NCI-H1105 (cell line): ENCODE results near the gene SULT1B1.

ENCODE experiments used
- DNase-seq: peaks from one replicate; lab custom pipeline; 2025; lab: John Stamatoyannopoulos, UW

SULT1B1 gene

DNA sequence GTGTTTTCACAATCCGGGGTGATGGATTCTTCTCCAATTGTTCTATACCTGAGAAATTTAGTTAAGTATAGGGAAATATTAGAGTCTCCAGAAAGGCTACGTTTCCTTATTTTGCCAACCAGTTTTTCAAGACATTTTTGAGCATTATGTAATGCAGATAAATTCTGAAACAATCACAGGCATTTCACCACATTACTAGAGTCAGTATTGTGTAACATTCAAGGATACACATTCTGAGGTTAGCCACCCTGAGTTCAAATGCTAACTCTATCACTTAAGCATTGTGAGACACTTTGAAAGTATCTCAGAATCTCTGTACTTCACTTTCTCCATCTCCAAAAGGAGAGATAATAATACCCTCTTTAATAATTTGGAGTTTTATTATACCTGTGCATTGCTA, 10.6 kb downstream of the SULT1B1 start:
- no peak for DNase-seq

DNA sequence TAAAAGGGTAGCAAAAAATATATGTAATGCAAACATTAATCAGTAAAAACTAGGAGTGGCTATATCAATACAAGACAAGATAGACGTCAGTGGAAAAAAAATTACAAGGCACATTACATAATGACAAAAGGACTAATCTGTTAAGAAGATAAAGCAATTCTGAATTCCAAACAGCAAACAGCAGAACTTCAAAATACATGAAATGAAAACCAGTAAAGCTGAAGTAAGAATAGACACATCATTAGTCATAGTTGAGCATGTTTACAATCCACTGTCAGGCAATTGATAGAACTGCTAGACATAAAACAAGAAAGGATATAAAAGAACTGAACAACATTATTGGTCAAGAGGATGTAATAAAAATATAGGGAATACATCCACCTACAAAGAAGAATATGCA, 12.2 kb downstream of the SULT1B1 start:
- DNase-seq: no peak

DNA sequence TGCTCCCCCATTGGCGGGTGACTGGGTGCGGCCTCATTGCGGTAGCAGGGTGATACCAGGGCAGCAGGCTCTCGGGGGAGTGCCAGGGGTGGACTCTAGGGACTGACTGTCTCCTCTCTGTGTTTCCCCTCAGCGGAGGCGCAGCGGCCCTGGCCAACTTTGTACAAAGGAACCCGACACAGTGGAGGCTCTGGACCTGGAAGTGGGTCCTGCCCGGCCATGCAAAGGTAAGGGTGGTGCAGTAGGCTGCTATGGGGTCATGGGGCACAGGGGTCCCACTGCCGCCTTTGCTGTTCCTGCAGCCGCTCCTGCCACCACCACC, 16.3 kb downstream of the SULT1B1 start:
- no peak for DNase-seq

DNA sequence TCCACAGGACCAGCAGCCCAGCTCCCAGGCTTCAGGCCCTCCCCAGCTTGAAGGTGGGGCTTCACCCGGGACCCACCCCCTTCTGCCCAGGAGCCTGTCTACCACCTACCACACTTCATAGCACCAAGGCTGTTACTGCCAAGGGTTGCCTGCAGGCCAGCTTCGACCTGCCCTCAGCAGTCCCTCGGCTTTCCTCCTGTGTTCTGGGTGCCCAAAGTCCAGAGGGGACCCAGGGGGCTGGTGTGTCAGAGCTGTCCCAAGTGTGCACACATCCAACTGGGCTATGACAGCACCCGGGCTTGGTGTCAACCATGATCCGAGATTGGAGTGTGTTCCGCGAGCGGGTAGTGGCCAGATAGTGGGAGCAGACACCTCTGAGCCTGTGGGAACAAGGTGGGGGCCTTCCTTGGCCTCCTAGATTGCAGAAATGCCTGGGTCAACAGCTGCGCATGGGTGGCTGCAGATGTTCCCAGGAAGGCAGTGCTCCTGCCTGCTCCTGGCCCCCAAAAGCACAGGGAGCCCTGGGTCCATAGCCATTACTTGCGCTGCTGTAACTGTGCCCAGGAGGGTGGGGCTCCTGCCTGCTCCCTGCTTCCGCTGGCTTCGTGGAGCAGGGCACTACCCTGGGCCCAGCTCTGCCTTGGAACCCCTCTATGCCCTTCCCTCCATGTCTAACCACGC, 16.8 kb downstream of the SULT1B1 start:
- no peak for DNase-seq

DNA sequence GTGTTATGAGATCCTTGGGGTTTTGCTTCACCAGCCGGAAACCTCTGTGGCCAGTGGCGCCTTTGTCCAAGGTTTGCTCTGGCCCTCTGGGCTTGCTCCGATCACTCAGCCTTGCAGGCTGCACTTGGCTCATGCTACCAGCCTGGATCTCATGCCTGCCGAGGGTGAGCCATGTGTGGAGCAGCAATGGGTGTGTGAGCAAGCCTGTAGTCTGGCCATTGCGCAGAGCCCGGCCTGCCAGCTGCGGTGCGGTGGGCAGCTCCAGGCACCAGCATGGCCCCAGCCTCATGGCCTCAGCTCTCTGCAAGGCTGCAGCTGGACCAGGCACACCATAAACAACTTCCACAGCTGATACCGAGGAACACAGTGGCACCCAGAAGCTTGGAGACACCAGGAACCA, 17.8 kb downstream of the SULT1B1 start:
- no peak for DNase-seq

DNA sequence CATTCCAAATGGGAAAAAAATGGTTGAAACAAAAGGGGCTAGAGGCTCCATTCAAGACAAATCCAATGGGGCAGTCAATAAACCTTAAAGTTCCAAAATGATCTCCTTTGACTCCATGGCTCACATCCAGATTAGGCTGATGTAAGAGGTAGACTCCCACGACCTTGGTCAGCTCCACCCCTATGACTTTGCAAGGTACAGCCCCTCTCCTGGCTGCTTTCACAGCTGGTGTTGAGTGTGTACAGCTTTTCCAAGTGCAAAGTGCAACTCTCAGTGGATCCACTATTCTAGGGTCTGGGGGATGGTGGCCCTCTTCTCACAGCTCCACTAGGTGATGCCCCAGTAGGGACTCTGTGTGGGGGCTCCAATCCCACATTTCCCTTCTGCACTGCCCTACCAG, 21.5 kb downstream of the SULT1B1 start:
- no peak for DNase-seq

DNA sequence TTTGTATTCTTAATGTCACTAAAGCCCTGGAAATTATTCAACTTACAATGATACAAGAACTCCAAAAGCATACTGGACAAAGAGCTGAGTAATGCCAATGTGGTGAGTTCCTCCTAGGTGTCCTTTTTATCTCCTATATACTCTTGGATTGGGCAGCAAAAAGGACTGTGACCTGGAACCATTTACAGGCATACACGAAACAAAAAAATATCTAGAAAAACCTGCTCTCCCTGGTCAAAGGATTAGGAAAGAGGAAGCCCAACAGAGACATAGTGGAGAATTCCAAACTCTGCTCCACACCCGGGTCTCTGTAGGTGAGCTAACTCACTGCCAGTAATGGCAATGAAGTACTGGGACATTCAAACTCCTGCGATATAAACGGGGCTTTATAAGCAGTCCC, 25.3 kb downstream of the SULT1B1 start:
- DNase-seq: no peak

DNA sequence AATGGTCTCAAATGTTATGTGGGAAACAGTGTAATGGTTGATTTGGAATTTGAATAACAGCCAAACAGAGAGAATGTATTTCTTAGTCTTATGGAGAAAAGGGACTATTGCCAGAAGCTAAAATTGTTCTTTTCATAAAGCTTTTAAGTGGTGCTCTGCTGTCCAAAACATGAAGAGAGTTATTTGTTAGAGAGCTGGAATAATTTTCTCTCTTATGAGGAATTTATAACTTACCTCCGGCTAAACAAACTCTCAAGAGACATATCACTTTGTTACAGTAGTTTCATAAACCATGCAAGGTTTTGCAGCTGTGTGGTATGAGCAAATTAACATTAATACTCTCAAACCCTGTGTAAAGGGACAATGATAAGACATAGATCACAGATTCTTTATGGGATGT, 28.6 kb downstream of the SULT1B1 start:
- no peak for DNase-seq

DNA sequence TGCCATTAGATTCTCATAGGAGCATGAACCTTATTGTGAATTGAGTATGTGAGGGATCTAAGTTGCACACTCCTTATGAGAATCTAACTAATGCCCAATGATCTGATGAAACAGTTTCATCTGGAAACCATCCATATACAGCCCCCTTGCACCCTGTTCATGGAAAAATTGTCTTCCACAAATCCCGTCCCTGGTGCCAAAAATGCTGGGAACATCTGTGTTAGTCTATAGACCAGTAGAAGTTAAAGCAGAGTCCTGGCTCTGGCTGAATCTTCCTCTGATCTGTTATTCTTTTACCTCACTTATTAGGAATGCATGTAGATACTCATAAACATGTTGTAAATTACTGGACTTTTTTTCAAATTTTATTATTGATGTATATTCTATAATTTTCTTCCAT, 29.2 kb downstream of the SULT1B1 start:
- DNase-seq: no peak

DNA sequence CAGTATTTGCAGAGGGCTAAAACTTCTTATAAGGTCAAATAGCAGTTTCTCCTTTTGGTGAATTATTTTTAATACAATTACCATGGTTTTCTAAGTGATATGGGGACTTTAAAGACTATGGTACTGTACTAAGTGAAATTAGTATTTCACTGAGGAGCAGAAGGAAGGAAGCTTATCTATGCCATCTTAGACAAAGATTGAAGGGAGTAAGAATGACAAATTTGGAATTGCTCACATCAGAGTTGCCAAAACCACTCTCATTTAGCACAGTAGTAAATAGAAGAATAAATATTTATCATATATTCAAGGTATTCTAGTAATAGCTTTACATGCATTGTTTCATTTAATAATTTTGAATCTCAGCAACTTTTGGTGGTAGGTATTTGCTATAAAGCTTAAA, 30.4 kb downstream of the SULT1B1 start:
- DNase-seq: no peak

DNA sequence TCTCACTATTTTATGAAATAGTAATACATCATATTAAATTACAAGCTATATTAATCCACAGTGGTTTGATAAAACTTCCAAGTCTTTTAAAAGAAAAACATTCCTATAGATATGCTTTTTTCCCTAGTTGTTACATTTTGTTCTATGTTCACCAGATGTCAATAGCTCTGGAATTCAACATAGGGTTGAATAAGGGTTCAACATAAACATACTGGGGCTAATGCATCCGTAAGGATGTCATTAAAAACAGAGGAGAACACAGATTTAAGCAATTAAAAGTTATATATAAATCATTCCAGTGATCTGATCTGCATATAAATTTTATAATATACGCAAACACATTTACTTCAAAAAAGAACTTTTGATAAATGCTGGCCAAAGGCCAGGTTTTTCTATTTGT, 32.5 kb downstream of the SULT1B1 start:
- DNase-seq: no peak

DNA sequence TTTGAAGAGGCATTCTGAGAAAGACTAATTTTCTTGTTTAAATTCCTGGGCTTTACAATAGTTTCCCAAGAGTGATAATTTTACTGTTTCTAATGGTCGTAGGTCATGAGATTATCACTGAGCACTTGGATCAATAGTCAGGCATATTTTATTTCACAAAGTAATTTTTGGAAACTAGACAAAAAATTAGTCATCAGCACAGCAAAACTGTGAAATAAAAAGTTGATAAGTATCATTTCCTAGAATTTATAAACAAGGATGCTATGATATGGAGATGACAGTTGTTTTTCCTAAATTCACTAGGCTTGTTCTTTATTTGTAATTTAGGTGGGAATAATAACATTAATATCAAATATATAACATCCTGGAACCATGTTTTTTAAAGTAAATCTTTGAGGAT, 33.0 kb downstream of the SULT1B1 start:
- no peak for DNase-seq

DNA sequence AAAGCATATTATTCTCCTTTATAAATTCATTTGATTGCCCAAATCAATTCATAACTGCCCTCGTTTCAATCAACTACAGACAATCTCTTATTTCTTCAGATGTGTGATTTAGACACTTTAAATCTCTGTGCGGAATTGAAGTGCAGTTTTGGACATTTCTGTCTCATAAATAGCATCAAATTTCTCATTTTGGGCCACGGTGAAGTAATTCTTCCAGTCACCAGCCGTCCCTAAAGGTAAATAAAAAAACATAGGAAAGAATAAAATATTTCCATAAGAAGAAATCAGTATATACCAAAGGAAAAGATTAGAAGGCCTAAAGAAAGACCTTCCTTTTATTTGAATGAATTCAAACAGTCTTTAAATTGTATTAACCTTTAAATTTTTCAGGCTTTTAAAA, 33.4 kb downstream of the SULT1B1 start:
- no peak for DNase-seq

DNA sequence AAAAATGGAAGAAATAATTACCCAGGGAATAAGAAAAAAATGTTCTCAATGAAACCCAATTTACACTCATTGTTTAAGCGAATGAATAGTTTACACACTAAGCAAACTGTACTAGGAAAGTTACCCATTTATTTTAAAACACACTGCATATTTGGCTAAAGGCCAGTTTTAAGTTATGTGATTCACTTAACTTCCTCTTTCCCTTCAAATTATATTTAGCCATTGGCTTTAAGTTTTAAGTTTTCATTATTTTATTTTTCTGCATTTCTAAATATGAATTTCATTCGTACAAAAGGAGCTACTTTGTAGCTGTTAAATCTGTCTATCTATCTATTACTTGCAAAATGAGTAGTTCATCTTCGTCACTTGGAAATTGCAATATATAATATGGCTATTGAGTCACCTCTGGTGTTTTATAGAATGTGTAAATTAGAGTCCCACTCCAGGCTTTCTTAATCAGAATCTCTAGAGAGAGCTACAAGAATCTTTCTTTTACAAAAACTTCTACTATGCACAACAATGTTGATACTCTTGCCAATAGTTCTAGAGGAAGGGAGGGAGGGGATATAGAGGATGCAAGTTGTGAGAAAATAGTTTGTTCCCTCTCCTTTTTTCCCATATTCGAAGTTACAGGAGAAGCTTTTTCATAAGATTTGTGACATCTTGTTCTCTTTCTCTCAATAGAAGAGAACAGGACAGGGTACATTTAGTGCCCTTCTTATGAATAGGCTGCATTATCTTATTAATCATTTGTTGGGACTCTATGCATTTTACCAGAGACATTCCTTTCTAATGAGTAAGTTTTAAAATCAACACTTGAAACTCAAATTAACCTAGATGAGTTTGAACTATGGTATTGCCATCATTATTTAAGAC, 41.8 kb downstream of the SULT1B1 start:
- DNase-seq: no peak

DNA sequence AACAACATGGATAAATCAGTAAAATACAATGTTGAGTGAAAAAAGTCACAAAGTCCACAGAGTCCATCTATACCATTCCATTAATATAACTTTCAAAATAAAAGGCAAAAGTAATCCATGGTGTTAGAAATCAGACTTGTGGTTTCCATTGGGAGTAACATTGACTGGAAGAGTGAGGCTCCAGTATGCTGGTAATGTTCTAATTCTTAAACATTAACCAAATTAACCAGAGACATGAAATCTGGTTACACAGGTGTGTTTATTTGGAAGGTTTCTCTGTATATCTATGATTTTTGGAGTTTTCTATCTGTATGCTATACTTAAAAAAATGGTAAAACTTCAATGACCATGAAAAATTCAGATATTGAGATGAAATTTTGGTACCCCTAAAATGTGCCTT, 42.6 kb downstream of the SULT1B1 start:
- DNase-seq: no peak

DNA sequence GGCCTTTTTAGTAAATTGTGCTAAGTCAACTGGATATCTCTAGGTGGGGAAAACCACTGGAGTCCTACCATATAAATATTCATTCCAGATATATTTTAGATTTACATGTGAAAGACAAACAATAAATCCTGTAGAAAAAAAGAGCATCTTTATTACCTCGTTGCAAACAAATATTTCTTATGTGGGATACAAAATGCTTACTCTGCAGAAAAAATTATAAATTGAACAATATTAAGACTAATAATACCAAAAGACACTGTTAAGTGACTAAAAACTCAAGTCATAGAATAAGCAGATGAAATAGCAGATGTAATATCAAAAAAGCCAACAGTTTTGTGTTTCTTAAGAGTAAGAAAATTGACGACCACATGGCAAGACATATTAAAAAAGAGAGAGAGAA, 43.8 kb downstream of the SULT1B1 start:
- no peak for DNase-seq

DNA sequence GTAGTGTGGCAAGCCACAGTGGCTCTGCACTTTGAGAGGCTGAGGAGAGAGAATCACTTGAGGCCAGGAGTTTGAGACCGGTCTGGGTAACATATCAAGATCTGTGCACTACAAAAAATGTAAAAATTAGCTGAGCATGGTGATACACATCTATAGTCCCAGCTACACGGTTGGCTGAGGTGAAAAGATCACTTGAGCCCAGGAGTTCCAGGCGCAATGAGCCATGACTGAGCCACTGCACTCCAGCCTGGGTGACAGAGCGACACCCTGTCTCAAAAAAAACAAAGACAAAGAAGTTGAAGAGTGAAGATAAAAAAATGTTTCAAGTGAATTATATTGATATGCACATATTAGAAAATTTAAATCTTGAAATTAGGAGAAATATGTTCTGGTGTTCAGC, 46.3 kb downstream of the SULT1B1 start:
- DNase-seq: no peak

DNA sequence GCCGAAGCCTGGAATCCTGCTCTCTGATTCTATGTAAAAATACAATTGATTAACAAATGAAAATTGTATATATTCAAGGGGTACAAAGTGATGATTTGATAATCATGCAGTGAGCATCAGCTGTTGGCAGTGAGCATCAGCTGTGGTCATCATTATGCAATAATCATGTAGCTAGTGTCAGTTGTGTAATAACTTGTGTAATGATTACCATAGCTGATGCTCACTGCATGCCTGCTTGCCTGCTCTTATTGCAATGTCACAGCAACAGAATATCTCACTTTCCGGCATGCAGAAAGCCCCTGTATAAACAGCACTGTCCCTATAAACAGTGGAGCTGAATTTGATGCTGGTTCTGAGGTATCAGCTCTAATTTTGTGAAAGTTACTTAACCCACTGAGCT, 46.8 kb downstream of the SULT1B1 start:
- DNase-seq: no peak

DNA sequence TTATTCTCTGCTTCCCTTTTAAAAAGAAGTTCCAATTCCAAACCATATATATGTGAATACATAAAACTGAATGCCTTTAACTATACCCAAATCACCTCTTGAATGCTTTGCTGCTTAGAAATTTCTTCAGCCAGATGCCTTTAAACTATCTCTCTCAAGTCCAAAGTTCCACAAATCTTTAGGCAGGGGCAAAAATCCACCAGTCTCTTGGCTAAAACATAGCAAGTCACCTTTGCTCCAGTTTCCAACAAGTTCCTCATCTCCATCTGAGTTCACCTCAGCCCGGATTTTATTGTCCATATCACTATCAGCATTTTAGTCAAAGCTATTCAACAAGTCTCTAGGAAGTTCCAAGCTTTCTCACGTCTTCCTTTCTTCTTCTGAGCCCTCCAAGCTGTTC, 49.8 kb downstream of the SULT1B1 start:
- no peak for DNase-seq

DNA sequence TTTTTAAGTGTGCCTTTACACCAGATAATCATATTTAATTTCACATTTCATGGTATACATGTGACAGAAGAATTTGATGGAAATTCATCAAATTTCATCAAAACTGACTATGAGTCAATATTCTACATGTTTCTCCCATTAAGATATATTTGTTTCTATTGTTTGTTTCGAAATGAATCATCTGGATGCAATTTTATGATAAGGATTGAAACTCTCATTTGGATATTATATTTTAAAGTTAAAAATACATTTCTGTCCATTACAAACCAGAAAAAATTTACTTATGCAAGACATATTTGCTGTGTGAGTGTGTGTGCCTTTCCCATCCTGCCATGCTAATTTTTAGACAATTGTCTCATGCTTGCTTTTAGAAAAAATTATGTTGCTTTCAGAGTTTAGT, 52.2 kb downstream of the SULT1B1 start:
- DNase-seq: no peak

DNA sequence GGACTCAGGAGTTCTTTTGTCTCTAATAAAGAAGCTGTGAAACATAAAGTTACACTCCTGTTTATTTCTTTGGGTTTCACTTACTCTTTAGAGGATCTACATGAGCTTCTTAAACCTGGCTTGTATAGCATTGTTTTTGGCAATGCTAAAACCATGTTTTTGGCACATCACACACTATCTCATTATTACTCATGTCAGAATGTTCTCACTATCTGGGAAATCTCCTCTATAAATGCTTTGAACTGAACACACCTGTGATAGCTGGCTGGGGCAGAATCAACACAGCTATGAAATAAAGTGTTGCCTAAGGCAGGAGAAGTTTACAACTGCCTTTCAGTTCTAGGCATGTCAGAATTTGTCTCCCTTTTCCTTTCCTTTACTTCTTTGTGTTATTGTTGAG, 52.6 kb downstream of the SULT1B1 start:
- no peak for DNase-seq

DNA sequence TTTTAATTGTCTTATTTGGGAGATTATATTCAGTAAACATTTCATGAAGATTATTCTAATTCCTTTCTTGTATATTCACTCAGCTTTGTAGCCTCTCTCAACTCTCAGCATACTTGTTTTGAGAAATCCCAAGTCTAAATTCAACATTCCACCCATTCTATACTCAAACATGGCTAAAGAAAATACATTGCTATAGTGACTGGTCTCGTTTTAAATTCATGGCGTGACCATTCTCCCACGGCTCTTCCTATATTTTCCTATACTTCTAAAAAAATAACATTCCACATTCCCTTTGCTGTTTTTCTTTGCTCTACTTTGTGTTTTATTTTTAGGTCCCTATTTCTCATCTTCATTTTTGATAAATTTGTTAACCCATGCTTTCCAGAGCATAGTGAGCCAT, 58.2 kb downstream of the SULT1B1 start:
- no peak for DNase-seq

DNA sequence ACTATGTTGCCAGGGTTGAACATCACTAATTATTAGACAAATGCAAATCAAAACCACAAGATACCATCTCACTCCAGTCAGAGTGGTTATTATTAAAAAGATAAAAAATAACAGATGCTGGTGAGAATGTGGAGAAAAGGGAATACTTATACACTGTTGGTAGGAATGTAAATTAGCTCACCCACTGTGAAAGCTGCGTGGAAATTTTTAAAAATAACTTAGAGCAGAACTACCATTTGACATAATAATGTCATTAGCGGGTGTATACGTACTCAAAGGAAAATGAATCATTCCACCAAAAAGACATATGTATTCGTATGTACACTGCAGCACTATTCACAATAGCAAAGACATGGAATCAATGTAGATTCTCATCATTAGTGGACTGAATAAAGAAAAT, 58.7 kb downstream of the SULT1B1 start:
- DNase-seq: no peak
